NCI-H187 treated with DMSO at 0.1 percent for 48 hours (cell line): ENCODE measurements around the gene ALG9.
"Not testable (repeated sequence)": the region's sequence is repeated elsewhere in the genome, so short reads cannot be mapped to it uniquely, and the experiment has no call there.

Experiments used
- DNase-seq: peaks from one replicate; lab custom pipeline; 2025; lab: John Stamatoyannopoulos, UW

Gene ALG9, protein sequence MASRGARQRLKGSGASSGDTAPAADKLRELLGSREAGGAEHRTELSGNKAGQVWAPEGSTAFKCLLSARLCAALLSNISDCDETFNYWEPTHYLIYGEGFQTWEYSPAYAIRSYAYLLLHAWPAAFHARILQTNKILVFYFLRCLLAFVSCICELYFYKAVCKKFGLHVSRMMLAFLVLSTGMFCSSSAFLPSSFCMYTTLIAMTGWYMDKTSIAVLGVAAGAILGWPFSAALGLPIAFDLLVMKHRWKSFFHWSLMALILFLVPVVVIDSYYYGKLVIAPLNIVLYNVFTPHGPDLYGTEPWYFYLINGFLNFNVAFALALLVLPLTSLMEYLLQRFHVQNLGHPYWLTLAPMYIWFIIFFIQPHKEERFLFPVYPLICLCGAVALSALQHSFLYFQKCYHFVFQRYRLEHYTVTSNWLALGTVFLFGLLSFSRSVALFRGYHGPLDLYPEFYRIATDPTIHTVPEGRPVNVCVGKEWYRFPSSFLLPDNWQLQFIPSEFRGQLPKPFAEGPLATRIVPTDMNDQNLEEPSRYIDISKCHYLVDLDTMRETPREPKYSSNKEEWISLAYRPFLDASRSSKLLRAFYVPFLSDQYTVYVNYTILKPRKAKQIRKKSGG

DNA sequence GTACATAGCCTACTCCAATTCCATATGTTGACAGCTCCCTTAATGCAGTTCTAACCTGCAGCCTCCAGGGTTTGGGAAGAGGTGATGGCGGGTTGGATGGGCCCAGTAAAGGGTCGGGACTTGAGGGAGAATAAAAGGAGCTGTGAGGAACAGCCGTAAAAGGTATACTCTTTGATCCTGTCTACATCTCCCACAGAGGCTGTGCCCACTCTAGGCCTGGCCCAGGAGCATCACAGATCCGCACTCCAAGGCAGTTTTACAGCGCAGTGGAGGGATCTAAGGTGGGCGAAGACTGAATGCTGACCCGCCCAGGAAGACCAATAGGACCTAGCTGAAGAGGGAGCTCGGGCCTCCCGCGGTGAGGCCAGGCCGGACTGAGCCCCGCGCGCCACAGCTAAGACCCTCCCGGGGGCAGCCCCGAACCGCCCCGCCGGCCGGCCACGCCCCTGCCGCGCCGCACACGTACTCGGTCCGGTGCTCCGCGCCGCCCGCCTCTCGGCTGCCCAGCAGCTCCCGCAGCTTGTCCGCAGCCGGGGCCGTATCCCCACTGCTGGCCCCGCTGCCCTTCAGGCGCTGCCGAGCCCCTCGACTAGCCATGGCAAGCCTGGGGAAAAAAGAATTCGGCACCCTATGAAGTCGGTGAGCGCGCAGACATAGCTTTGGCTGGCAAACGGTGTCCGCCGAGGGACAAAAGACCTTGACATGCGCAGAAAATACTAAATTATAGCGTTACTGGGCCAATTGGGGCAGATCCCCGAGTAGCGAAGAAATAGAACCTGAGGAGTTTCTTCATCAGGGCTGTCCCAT is at the start of gene ALG9:
Gene ALG9 (minus strand): TSS at position 696 of the 807 bp plus-strand sequence. CDS start 99 bp downstream, at position 597.
- no peak for DNase-seq

DNA sequence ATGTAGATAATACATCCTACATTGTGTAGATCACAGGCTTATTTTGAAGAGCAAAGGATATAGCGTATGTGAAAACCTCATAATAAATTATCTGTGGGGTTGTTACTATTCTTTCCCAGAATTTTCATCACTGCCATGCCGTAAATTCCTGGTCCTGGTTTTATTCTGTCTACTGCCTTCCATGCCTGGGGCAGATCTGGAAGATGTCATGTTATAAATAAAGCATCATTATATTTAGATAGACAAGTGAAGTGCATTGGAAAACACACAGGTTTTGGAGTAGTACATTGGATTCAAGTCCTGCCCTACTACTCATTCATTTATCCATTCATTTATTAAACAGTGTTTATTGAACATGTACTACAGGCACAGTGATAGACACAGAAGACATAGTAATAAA is 49.5 kb upstream of the ALG9 start:
- DNase-seq, result no peak

DNA sequence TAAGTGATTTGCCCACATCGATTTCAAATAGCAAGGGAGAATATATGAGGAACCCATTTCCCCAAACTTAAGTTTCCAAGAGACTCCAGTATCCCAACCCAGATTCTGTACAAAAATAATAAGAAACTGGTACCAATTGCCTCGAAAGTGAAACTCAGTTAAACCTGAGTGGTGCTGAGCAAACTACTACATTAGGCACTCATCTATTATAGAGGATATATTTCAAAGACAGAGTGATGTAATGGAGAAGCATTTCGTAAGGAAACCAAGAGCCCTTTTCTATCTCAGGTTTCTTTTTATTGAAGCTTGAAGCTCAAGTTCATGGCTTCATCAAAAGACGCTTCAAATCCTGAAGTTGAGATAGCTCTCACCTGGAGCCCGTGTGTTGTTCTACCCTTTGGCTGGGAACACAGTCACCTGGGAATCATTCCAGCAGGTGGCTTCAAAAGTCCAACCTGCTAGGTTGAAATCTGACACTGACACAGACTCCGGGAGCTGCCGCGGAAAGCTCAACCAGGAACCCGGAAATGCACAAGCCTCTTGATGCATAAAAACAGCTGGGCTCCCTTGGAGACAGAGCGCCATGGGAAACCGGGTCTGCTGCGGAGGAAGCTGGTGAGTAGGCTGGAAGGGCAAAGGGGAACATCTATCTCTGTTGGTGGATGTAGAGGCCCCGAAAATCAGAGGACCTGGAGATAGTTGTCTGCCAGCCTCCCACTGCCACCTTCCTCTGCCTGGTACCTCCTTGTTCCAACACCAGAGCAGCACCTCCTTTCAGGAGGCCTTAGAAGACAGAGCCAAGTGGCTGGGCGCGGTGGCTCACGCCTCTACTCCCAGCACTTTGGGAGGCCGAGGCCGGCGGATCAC is 47.2 kb upstream of the ALG9 start, which contains the start of gene C11orf52:
Gene C11orf52 (plus strand): TSS at position 524 of the 867 bp plus-strand sequence. CDS start 60 bp downstream, at position 584.
- peak; percentile 89 for DNase-seq

DNA sequence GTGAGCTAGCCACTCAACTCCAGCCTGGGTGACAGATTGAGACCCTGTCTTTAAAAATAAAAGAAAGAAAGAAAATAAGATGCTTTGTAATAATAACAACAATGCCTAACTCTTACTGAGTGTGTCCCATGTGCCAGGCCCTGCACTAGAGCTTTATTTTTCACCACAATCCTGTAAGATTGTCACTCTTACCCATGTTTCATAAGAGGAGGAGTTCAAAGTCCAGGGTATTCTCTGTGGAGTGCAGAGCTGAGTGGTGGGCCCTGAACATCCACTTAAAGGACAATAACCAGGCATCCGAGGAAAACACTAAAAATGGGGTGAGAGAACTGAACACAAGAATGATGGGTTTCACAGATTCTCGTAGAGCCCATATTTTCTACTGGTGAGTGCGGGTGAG is 46.4 kb upstream of the ALG9 start:
- no peak for DNase-seq

DNA sequence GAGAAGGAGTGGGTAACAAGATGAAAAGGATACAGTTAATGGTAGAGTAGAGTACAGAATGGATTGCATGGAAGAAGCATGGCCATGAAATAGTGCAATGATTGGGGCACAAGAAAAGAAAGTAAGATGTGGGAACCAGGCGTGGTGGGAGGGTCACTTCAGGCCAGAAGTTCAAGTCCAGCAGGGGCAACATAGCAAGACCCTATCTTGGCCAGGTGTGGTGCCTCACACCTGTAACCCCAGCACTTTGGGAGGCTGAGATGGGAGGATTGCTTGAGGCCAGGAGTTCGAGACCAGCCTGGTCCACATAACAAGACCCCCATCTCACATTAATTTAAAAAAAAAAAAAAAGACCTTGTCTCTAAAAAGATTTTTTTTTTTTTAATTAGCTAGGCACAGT is 45.9 kb upstream of the ALG9 start:
- DNase-seq, result no peak

DNA sequence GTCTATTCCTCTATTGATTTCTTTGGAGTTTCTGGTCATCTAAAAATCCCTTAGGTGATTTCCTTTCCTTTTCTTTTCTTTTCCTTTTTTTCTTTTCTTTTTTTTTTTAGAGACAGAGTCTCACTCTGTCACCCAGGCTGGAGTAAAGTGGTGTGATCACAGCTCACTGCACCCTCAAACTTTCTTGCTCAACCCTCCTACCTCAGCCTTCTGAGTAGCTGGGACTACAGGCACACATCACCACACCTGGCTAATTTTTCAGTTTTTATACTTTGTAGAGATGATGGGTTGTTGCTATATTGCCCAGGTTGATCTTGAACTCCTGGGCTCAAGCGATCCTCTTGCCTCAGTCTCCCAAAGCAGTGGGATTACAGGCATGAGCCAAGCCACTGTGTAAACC is 45.4 kb upstream of the ALG9 start:
- DNase-seq, result no peak

DNA sequence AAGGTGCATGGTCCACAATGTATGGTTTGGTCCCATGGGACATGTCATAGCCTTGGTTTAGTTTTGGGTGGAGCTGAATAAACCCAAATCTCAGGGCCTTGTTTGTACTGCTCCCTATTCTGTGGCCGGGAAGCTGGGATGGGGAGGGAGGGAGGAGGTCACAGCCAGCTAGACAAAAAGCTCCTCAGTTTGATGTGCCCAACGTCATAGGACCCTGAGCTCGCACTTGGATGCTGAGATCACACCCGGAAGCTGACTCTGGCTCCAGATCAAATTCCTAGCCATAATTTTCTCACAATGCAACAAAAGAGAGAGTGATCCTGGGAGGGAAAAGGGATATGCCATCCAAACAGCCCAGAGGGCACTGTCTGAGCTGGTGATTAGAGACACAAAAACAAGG is 42.6 kb upstream of the ALG9 start:
- DNase-seq, result no peak

DNA sequence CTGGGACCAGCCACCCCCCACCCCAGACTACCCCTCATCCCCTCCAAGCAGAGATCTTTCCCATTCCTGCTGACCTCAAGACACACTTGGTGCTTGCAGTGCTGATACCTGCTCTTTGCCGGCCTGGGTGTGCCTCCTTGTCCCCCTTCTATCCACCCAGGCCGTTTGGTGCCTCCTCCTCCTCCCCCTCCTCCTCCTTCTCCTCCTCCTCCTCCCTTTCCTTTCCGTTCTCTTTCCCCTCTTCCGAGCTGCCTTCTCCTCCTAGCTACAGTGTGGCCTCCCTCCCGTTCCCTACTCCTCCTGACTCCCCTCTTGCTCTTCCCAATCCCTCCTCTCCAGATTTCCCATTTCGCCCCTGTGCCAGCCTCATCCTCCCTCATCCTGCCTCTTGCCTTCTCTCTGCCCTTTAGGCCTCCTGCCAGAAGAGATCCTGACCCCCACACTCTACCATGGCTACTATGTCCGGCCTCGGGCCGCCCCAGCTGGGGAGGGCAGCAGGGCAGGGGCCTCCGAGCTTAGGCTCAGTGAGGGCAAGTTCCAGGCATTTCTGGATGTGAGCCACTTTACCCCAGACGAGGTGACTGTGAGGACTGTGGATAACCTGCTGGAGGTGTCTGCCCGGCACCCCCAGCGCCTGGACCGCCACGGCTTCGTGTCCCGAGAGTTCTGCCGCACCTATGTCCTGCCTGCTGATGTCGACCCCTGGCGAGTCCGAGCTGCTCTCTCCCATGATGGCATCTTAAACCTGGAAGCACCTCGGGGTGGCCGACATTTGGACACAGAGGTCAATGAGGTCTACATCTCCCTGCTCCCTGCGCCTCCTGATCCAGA is 41.9 kb upstream of the ALG9 start:
- DNase-seq, result no peak

DNA sequence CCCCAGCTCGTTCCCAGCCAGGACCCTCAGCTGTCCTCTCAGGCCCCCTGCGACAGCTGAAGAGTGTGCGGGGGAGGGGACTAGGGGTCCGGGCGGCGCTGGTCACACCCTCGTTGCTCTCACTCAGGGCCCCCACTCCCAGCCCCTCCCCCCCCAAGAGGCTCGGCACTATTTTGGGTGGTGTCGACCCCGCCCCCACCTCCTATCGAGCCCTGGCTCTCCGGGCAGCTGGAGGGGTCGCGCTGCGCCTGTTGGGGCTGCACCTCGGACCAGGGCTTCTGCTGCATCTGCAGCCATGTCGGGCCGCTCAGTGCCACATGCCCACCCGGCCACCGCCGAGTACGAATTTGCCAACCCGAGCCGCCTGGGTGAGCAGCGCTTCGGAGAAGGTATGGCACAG is 41.2 kb upstream of the ALG9 start, which contains the start of gene HSPB2:
Gene HSPB2 (plus strand): TSS at position 200 of the 400 bp plus-strand sequence. CDS start 96 bp downstream, at position 296.
- DNase-seq, result no peak

DNA sequence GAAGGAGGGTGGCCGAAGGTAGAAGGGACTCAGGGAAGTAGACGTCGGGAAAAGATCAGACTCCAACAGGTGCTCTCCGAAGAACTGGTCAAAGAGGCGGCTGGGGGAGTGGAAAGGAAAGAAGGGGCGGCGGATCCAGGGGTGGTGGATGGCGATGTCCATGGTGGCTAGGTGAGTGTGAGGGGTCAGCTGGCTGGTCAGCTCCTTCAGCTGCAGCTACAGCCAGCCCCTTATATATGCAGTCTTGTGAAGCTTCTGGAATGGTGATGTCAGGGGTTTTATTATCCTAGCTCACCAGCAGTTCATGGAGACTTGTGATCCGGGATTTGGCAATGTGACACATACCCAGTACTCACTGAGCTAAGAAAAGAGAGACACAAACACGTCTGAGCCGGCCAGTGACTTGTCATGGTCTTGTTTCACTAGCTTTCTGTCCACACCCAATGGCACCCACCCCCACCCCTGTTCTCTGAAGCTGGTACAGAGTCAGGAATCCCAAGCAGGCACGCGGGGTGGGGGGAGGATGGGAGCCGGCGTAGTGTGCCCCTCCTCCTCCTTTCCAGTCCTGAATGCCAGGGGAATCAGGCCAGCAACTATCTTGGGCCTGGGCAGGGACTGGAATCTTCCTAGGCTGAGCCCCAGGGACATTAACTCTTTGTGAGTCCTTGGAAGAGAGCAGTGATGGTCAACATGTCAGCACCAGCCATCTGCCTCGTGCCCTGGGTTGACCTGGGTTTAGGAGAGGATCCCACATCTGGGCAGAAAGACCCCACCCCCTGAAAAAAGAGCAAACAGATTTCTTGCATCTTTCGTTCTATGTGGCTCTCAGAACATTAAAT is 40.4 kb upstream of the ALG9 start, which contains the start of gene CRYAB:
Gene CRYAB (minus strand): TSS at position 208 of the 839 bp plus-strand sequence. CDS start 46 bp downstream, at position 162.
- DNase-seq, result no peak

DNA sequence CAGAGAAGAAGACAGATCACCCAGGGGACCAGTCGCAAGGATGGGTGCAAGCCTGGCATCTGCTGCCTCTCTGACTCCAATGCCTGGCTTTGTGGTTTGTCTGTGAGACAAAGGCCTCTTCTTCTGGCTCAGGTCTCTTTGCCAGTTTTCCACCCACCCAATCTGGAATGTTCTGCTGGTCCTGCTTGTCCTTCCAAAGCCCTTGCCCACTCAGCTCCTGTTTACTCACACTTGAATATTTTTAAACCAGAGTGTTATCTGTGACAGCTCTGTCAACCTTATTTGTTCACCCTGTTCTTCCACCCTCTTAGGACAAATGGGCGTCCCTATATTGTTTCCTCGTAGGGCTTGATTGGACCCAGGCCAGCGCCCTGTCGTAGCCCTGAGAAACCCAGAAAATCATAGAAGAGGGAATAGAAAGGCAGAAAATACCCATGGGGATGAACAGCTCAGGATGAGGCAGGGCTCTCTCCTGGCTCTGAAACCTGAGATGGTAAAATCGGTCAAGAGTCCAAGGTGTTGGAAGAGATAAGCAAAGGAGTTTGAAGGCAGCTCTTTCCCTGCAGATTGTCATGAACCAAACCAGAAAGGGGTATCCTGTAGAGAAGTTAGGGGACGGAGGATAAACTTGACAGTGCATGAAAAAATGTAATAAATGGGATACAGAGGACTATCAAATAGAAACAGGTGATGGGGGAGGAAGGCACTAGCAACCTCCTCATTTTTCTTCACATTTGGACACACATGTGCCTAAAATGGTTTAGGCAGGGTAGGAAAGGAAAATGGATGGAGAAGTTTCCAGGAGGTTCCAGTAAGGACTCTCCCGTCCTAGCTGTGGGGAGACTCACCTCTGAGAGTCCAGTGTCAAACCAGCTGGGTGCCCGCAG is 39.5 kb upstream of the ALG9 start:
- no peak for DNase-seq

DNA sequence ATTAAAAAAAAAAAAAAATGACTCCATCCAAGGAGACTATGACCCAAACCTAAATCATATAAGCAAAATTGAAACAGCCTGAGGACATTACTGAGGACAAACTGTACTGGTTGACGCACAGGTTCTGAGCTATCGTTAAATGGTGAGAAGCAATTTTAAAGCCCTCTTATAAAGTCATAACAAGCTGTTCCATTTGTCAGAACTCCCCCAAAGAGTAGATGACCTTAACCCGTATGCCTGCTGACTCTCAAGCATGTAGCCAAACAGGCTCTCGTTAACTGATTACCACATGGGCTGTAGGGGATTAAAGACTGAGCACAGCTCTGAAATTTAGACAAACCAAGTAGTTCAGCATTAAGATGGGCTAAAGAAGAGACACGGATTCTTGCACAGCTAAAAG is 38.0 kb upstream of the ALG9 start:
- no peak for DNase-seq

DNA sequence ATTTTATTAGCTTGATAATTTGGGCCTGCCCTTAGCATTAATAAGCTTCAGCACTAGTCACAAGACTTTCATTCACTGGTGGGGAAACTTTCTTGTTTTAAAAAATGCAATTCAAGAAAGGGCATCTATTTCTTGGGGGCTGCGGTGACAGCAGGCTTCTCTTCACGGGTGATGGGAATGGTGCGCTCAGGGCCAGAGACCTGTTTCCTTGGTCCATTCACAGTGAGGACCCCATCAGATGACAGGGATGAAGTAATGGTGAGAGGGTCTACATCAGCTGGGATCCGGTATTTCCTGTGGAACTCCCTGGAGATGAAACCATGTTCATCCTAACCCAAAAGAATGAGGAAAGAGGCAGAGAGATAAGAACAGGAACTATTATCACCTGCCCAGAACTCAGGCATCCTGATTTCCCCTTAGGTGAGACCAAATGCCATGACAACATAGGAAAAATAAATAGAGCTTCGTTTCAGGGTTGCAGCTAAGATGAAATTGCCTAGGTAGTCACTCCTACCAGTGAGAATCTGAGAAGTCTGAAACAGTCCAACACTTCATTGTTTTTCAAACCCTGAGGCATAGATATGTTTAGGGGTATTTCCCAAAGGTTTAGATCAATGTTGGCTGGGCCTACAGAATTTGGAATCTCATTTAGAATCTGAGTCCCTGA is 37.4 kb upstream of the ALG9 start:
- no peak for DNase-seq

DNA sequence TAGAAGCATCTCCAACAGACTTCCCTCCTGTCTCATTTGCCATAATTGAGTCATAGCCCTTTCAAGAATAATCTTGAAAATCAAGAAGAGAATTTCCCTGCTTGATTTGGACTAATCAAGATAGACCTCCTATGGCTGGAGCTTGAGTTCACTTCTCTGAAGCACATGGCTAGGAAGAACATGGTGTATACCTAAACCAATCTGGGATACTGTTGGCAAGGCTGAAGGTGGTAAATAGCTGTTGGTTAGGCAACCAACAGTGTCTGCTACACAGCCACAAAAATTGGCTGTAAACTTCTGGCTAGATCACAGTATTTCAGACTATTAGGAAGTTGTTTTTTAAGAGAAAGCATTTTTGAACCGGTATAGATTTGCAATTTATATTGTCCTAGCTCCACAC is 35.3 kb upstream of the ALG9 start:
- no peak for DNase-seq

DNA sequence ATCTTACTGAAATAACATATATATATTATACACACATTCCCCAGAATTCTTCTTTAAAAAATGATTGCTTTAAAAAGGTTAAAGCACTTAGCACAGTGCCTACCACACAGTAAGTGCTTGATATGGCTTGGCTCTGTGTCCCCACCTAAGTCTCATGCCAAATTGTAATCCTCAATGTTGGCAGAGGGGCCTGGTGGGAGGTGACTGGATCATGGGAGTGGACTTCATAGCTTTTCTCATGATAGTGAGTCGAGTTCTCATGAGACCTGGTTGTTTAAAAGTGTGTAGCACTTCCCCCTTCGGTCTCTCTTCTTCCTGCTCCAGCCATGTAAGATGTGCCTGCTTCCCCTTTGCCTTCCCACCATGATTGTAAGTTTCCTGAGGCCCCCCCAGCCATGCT is 34.0 kb upstream of the ALG9 start:
- DNase-seq, result no peak

DNA sequence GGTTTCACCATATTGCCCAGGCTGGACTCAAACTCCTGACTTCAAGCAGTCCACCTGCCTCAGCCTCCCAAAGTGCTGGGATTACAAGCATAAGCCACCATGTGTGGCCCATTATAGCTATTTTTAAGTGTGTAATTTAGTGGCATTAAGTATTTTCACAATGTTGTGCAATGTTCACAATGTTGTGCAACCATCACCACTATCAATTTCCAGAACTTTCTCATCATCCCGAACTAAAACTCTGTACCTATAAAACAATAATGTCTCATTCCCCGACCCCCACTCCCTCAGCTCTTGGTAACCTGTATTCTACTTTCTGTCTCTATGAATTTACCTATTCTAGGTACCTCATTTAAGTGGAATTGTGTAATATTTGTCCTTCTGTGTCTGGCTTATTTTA is 15.5 kb upstream of the ALG9 start:
- no peak for DNase-seq

DNA sequence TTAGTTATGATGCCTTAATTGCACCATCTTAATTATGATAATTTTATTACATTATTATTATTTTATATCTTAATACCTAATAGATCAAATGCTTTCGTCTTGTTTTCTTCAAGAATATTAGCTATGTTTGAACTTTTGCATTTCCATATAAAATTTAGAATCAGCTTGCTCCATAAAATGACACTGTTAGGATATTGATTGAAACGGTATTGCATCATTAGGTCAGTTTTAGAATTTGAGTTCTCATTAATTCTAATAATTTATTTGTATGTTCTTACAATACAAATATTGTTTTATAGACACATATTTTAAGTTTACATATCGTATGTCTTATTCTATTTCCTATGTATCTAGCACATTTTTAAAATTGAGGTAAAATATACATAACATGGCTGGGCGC is 14.7 kb upstream of the ALG9 start:
- DNase-seq, result no peak

DNA sequence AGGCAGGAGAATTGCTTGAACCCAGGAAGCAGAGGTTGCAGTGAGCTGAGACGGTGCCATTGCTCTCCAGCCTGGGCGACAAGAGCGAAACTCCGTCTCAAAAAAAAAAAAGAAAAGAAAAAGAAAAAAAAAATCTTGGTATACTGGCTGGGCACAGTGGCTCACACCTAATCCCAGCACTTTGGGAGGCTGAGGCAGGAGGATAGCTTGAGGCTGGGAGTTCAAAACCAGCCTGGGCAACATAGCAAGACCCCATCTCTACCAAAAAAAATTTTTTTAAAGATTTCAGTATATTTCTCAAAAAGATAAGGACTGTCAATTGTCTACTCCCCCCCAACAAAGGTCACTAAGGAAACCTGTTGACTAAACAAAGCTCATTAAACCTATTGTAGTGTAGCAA is 13.7 kb upstream of the ALG9 start:
- DNase-seq, result not testable (repeated sequence)
